ENCODE data around the gene NCOA7. TPM values are rescaled to one million over a fixed set of nuclear protein-coding genes. Genes with fewer than 3 reads are reported as not detected.
"Not testable (repeated sequence)": the region's sequence is repeated elsewhere in the genome, so short reads cannot be mapped to it uniquely, and the experiment has no call there.

The NCOA7 gene
- total RNA-seq, 1 experiment from 2014 or later: 13.8 TPM

DNA sequence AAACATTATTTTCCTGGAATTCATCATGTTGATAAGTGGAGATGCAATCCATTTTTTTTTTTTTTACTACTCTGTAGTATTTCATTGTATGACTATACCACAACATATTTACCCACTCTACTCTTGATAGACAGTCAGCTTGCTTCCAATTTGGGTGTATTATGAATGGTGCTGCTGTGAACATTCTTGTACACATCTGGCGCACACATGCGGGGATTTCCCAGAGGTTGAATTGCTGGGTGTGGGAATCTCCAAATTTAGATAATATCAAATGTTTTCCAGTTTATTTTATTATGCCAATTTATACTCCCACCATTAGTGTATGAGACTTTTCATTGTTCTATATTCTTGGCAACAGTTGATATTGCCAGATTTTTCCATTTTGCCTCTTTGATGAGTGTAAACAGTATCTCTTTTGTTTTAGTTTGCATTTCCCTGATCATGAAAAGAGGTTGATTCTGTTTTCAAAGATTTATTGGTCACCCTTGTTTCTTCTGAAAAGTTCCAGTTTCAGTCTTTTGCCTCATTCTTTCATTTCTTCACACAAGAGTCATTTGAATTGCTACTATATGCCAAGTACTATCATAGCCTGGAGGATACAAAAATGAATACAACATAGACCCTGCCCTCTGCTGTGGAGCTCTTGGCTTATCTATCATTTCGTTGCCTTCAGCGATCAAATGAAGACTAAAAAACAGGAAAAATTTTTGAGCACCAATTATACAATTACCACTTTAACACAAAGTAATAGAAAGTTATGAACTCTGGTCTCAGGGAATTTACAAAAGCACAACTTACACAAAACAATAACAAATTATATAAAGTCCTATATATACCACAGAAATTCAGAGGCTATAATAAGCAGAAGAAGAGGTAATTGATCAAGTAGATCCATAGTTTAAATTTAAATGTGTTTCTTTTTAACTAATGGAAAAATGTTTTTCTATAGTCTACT, 17.1 kb upstream of the NCOA7 start:
- intact Hi-C loops (cut with micrococcal nuclease): loop anchor here (10.0 kb wide), 1 partner anchor 401 kb away; no protein-coding TSS in a partner anchor
- no TSS peak for BruUV-seq (replicated peaks)
- no peaks in the 10 kb centered on the region for H3K9me3 ChIP-seq (ENCODE audit: control insufficient read depth in 1 of 2, insufficient read depth in 1 of 2, low read depth in 1 of 2, low read length in 2 of 2)
- ChIA-PET CTCF (no interaction called here), POLR2A (no interaction called here), RAD21 (ENCODE audit: low non-redundant PET in 1 of 2, low total read pairs in 2 of 2, uncharacterized antibody in 2 of 2, unreplicated experiment in 2 of 2) (no interaction called here)
- H3K4me2 ChIP-seq (ENCODE audit: low read length): no peak overlapping the region
- H3K27ac ChIP-seq (ENCODE audit: low read depth, low read length): no peak overlapping the region
- H3K36me3 ChIP-seq (ENCODE audit: control insufficient read depth in 1 of 2, insufficient read depth in 2 of 2, low read length in 2 of 2): no peaks in the 10 kb centered on the region
- no peak overlapping the region for H2AFZ ChIP-seq (ENCODE audit: low read depth, low read length, poor library complexity, severe bottlenecking)
- no peak for TF ChIP-seq REST (IDR thresholded peaks at IDR 0.05; ENCODE audit: low read depth)
- no peak for TF ChIP-seq YY1 (IDR thresholded peaks at IDR 0.05; ENCODE audit: extremely low read depth, insufficient replicate concordance, low read depth, low read length)
- TF ChIP-seq ZNF274 (IDR thresholded peaks at IDR 0.05; ENCODE audit: low read depth, low read length): no peak
- TF ChIP-seq EZH2phosphoT487 (IDR thresholded peaks at IDR 0.05; ENCODE audit: borderline replicate concordance): no peak
- TF ChIP-seq, protein P1, sequence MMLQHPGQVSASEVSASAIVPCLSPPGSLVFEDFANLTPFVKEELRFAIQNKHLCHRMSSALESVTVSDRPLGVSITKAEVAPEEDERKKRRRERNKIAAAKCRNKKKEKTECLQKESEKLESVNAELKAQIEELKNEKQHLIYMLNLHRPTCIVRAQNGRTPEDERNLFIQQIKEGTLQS (IDR thresholded peaks at IDR 0.05): no peak
- no peak for TF ChIP-seq SRF (IDR thresholded peaks at IDR 0.05; ENCODE audit: low read depth)
- no peak for TF ChIP-seq CBX3 (IDR thresholded peaks at IDR 0.05; ENCODE audit: low read depth)
- DNase-seq (ENCODE audit: low read depth, low spot score): no peak
- H3K4me3 ChIP-seq (replicated peaks in 1 of 2; ENCODE audit: low read depth in 1 of 2, low read length in 2 of 2): no peak overlapping the region
- H3K9ac ChIP-seq (ENCODE audit: low read length): no peak overlapping the region
- H3K27me3 ChIP-seq (ENCODE audit: insufficient read depth, low read length): no peaks in the 10 kb centered on the region
- no peaks in the 10 kb centered on the region for H3K79me2 ChIP-seq (ENCODE audit: insufficient read depth, low read length)
- no peak for ATAC-seq
- H4K20me1 ChIP-seq (ENCODE audit: insufficient read depth): no peaks in the 10 kb centered on the region
- H3K4me1 ChIP-seq (ENCODE audit: control insufficient read depth in 1 of 2, insufficient read depth in 2 of 2, low read length in 2 of 2): no peaks in the 10 kb centered on the region
- no peaks in the 10 kb centered on the region for H3K9me2 ChIP-seq (ENCODE audit: insufficient read depth)

- H3K27ac ChIP-seq (ENCODE audit: low read depth, low read length); BruUV-seq (replicated peaks); H3K36me3 ChIP-seq (ENCODE audit: control insufficient read depth in 1 of 2, insufficient read depth in 2 of 2, low read length in 2 of 2); H3K4me3 ChIP-seq (replicated peaks in 1 of 2; ENCODE audit: low read depth in 1 of 2, low read length in 2 of 2); POLR2A ChIA-PET; H3K79me2 ChIP-seq (ENCODE audit: insufficient read depth, low read length); H2AFZ ChIP-seq (ENCODE audit: low read depth, low read length, poor library complexity, severe bottlenecking); H4K20me1 ChIP-seq (ENCODE audit: insufficient read depth); H3K4me2 ChIP-seq (ENCODE audit: low read length); H3K9ac ChIP-seq (ENCODE audit: low read length); CTCF ChIA-PET; H3K9me3 ChIP-seq (ENCODE audit: control insufficient read depth in 1 of 2, insufficient read depth in 1 of 2, low read depth in 1 of 2, low read length in 2 of 2); ATAC-seq; H3K27me3 ChIP-seq (ENCODE audit: insufficient read depth, low read length); RAD21 ChIA-PET (ENCODE audit: low non-redundant PET in 1 of 2, low total read pairs in 2 of 2, uncharacterized antibody in 2 of 2, unreplicated experiment in 2 of 2); H3K9me2 ChIP-seq (ENCODE audit: insufficient read depth); DNase-seq (ENCODE audit: low read depth, low spot score): not testable (repeated sequence)
- peaks cover 0 to 11% of the 10 kb centered on the region in 2 experiments; a peak in 2 of 4 replicates for H3K4me1 ChIP-seq (ENCODE audit: control insufficient read depth in 1 of 2, insufficient read depth in 2 of 2, low read length in 2 of 2)
- intact Hi-C loops (cut with micrococcal nuclease): loop anchor here (10.0 kb wide), 1 partner anchor 399 kb away; no protein-coding TSS in a partner anchor
Observed at GRCh38 chr6:125776107-125776826, 14.5 kb upstream of the NCOA7 start.
